ENCODE measurements around the gene MINDY2.

DNA sequence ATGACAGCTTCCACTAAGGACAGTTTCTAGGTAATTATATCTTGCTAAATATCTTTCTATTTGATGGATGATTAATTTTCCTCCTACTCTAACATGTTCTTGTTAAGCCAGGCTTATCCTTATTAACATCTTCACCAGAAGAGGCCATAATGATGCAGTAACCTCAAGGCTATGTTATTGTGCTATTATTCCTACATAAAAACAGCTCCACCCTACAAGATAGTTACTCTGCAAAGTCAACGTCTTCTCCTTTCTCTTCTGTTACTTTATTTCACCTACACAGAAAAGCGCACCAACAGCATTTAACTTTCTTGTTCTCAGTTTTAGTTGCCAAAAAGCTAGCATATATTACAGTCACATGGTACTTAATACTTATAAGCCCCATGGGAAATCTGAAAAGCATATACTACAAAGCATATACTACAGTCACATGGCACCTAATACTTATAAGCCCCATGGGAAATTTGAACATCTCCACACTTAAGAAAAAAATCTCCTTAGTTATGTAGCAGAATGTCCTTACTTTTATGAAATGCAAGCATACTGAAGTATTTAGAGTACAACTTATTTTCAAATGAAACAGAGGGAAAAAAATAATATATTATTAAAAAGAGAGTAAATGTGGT, 35.0 kb upstream of the MINDY2 start:
- TF ChIP-seq, protein P1, sequence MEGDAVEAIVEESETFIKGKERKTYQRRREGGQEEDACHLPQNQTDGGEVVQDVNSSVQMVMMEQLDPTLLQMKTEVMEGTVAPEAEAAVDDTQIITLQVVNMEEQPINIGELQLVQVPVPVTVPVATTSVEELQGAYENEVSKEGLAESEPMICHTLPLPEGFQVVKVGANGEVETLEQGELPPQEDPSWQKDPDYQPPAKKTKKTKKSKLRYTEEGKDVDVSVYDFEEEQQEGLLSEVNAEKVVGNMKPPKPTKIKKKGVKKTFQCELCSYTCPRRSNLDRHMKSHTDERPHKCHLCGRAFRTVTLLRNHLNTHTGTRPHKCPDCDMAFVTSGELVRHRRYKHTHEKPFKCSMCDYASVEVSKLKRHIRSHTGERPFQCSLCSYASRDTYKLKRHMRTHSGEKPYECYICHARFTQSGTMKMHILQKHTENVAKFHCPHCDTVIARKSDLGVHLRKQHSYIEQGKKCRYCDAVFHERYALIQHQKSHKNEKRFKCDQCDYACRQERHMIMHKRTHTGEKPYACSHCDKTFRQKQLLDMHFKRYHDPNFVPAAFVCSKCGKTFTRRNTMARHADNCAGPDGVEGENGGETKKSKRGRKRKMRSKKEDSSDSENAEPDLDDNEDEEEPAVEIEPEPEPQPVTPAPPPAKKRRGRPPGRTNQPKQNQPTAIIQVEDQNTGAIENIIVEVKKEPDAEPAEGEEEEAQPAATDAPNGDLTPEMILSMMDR (IDR thresholded peaks at IDR 0.05) = no peak
- TF ChIP-seq POLR2A (IDR thresholded peaks at IDR 0.05; ENCODE audit: low read depth) = no peak

All from esophagus muscularis mucosa (tissue), 3 donors.